PFSK-1 (cell line): Measurements from ENCODE around the gene MYRFL.

ENCODE experiments used
- FOXP2 ChIP-seq: optimal IDR thresholded peaks from 2 replicates; pipeline ENCODE3; 2011; ENCODE audit warnings: borderline replicate concordance, control low read depth, inconsistent platforms; ENCODE audit not compliant: insufficient read depth; ENCODE audit errors: extremely low read length, extremely low read depth
- POLR2AphosphoS5 ChIP-seq: IDR thresholded peaks from 2 replicates; pipeline ENCODE4 v1.6.1; 2012; ENCODE audit warnings: low read depth, mild to moderate bottlenecking, control low read depth, low read length, moderate library complexity
- SIN3A ChIP-seq: IDR thresholded peaks from 2 replicates; pipeline ENCODE4 v1.6.1; 2012; ENCODE audit warnings: mild to moderate bottlenecking, low read length, moderate library complexity, borderline replicate concordance; ENCODE audit not compliant: insufficient read depth
- TAF1 ChIP-seq: IDR thresholded peaks from 2 replicates; pipeline ENCODE4 v1.6.1; 2012; ENCODE audit warnings: low read length, control low read depth, borderline replicate concordance; ENCODE audit not compliant: insufficient read depth
- TF ChIP-seq, protein P1 (sequence below), 2 experiments: IDR thresholded peaks; 2 replicates each; pipeline versions ENCODE4 v1.6.1 to v1.8.0; 2011 to 2012; ENCODE audit warnings: low read depth in 2 of 2, low read length in 2 of 2, control low read depth in 1 of 2, inconsistent platforms in 1 of 2, mild to moderate bottlenecking in 1 of 2, moderate library complexity in 1 of 2; ENCODE audit not compliant: insufficient read depth in 1 of 2

Gene MYRFL

DNA sequence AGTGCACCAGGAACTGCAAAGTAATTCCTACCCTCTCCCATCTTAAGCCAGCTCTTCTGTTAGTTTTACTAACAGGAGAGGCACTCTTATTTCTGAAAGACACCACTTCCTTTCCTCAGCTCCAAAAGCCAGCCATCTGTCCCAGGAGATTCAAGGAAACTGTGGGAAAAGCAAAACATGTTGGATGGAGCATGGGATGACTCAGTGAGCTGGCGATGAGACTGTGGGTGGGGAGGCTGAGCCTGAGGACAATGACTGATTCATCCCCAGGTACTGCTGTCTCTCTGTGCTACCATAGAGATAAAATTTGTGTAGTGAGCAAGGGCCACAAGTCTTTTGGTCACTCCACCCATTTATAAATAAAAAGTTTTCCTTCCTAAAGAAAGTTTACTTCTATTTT, 141.4 kb downstream of the MYRFL start:
- no peak for TF ChIP-seq POLR2AphosphoS5
- TF ChIP-seq TAF1: no peak

DNA sequence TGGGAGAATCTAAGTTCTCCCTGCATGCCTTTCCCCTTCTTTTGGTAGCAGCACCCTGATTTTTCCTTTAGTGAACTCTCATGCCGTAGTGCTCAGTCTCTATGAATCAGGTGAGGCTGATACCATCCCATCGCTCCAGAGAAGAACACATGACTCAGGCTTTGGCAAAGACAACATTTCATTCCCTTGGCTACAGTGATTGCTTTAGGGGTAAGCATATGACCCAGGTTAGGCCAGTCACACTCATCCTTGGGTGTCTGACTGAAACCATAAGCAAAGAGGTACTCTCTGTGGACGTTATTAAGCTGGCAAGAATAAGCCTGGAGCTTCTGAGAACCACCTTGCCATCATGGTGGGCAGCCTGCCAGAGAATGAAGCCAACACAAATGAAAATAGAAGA, 141.8 kb downstream of the MYRFL start:
- TF ChIP-seq TAF1: no peak

DNA sequence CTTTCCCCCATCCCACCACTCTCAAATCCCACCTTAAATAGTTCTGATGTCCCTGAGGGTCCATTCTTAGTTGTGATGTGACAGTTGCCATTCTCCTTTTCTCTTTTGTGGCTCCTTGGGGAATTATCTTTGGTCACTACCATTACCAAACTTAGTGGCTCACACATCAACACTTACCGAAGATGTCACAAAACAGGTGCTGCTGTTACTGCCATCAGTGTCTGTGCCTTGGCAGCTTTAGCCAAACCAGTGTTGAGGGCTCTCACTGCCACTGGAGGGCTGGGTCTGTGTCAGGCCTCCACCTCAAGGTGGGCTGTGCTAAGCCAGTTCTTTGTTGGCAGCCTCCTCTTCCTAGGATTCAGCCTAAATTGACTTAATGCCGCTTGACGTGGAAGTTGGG, 144.0 kb downstream of the MYRFL start:
- TF ChIP-seq TAF1: no peak
- TF ChIP-seq, protein P1, sequence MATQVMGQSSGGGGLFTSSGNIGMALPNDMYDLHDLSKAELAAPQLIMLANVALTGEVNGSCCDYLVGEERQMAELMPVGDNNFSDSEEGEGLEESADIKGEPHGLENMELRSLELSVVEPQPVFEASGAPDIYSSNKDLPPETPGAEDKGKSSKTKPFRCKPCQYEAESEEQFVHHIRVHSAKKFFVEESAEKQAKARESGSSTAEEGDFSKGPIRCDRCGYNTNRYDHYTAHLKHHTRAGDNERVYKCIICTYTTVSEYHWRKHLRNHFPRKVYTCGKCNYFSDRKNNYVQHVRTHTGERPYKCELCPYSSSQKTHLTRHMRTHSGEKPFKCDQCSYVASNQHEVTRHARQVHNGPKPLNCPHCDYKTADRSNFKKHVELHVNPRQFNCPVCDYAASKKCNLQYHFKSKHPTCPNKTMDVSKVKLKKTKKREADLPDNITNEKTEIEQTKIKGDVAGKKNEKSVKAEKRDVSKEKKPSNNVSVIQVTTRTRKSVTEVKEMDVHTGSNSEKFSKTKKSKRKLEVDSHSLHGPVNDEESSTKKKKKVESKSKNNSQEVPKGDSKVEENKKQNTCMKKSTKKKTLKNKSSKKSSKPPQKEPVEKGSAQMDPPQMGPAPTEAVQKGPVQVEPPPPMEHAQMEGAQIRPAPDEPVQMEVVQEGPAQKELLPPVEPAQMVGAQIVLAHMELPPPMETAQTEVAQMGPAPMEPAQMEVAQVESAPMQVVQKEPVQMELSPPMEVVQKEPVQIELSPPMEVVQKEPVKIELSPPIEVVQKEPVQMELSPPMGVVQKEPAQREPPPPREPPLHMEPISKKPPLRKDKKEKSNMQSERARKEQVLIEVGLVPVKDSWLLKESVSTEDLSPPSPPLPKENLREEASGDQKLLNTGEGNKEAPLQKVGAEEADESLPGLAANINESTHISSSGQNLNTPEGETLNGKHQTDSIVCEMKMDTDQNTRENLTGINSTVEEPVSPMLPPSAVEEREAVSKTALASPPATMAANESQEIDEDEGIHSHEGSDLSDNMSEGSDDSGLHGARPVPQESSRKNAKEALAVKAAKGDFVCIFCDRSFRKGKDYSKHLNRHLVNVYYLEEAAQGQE (IDR thresholded peaks at IDR 0.05; ENCODE audit: insufficient read depth in 1 of 2, low read depth in 2 of 2, low read length in 2 of 2): no peak
- TF ChIP-seq FOXP2: no peak
- no peak for TF ChIP-seq SIN3A
- no peak for TF ChIP-seq POLR2AphosphoS5

DNA sequence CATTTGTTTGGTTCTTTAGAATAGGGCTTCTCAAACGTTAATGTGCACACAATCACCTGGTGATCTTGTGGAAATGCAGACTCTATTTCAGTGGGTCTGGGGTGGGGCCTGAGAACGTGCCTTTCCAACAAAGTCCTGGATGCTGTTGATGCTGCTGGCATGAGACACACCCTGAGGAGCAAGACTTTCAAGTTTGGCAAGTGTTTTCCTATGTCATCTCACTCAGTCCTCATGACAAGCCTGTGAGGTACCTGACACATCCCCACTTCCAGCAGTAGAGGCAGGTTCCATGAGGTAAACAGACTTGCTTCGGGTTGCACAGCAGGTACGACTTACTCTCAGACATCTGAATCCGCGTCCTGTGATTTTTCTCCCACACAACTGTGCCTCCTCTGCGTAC, 147.1 kb downstream of the MYRFL start:
- no peak for TF ChIP-seq TAF1
- TF ChIP-seq POLR2AphosphoS5: no peak
- TF ChIP-seq, protein P1 (IDR thresholded peaks at IDR 0.05; ENCODE audit: insufficient read depth in 1 of 2, low read depth in 2 of 2, low read length in 2 of 2): no peak
- no peak for TF ChIP-seq SIN3A
- TF ChIP-seq FOXP2: no peak

DNA sequence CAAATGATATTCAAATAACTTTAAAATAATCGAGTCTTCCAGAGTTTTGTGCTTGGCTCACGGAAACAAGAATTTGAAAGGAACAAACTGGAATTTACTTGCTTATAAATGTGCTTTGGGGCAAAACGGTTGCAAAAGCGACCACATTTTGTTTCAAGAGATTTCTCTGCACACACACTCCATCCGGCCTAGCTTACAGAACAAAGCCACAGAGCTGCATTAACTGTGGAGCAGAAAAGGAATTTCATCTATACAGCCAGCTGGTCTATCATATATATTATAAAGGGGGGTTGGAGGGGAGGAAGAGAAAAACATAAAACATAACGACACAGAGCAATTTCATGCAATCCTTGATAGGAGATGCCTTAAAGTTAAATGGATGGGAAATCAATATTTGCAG, 153.0 kb downstream of the MYRFL start:
- TF ChIP-seq TAF1 (no peak), SIN3A (no peak), POLR2AphosphoS5 (no peak), FOXP2 (no peak)
- TF ChIP-seq, protein P1 (IDR thresholded peaks at IDR 0.05; ENCODE audit: insufficient read depth in 1 of 2, low read depth in 2 of 2, low read length in 2 of 2): no peak

DNA sequence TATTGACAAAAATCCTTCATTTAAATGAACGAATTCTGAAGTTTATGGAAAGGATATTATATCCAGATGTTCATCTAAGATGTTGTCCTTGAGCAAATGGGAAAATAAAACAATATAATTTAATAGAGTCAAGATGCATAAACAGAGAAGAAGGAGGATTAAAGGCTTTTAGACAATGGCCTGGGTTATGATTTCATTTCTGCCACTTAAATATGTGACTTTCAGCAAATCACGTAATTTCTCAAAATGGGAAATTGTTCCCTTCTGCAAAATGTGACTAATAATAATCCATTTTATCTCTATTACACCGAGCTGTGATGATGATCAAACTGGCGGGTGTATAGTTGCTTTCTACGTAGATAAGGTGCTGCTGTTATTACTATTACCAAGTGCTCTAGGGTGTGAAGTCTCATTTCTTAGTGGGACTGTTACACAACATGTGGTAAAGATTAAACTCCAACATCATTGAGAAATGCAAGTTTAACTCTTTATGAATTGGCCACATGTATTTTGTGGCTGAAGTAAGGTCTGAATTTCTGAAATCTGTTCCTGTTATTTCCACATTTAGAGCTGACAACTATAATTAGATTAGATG, 157.0 kb downstream of the MYRFL start:
- TF ChIP-seq, protein P1 (IDR thresholded peaks at IDR 0.05; ENCODE audit: insufficient read depth in 1 of 2, low read depth in 2 of 2, low read length in 2 of 2): no peak
- TF ChIP-seq SIN3A (no peak), FOXP2 (no peak), TAF1 (no peak), POLR2AphosphoS5 (no peak)
